GM19023 (cell line): ENCODE results near the gene MYH14.

Source experiments
- ATAC-seq: cut with Tn5 transposase; IDR thresholded peaks from one replicate; pipeline ENCODE4 v1.9.1; 2021; ENCODE audit warnings: mild to moderate bottlenecking, moderate library complexity; ENCODE audit not compliant: unreplicated experiment

The MYH14 gene

GRCh38 chr19:50255115-50255514 lies 51.7 kb downstream of the MYH14 start:
- ATAC-seq: no peak

GRCh38 chr19:50257141-50257540 lies 53.7 kb downstream of the MYH14 start:
- no peak for ATAC-seq

GRCh38 chr19:50258918-50259372 lies 55.5 kb downstream of the MYH14 start:
- ATAC-seq: no peak

GRCh38 chr19:50261446-50261970 lies 58.1 kb downstream of the MYH14 start:
- no peak for ATAC-seq

- no peak for ATAC-seq
These were observed 59.8 kb downstream of the MYH14 start for GRCh38 chr19:50263176-50263575.

- ATAC-seq: no peak
These were observed 61.2 kb downstream of the MYH14 start for GRCh38 chr19:50264483-50265186.

- ATAC-seq: no peak
These were observed 62.6 kb downstream of the MYH14 start for GRCh38 chr19:50266041-50266440.

GRCh38 chr19:50266896-50267295 lies 63.5 kb downstream of the MYH14 start:
- ATAC-seq: no peak

GRCh38 chr19:50268041-50268440 lies 64.6 kb downstream of the MYH14 start:
- ATAC-seq: no peak

- ATAC-seq: no peak
These were observed 65.1 kb downstream of the MYH14 start for GRCh38 chr19:50268501-50268900.

GRCh38 chr19:50269653-50270052 lies 66.2 kb downstream of the MYH14 start:
- no peak for ATAC-seq

- no peak for ATAC-seq
These were observed 69.0 kb downstream of the MYH14 start for GRCh38 chr19:50272263-50272897.

GRCh38 chr19:50273821-50274220 lies 70.4 kb downstream of the MYH14 start:
- no peak for ATAC-seq

- no peak for ATAC-seq
These were observed 72.4 kb downstream of the MYH14 start for GRCh38 chr19:50275577-50276368.

GRCh38 chr19:50276370-50277063 lies 73.1 kb downstream of the MYH14 start:
- ATAC-seq: no peak

GRCh38 chr19:50277966-50278580 lies 74.7 kb downstream of the MYH14 start:
- ATAC-seq: no peak

GRCh38 chr19:50280074-50280473 lies 76.7 kb downstream of the MYH14 start:
- ATAC-seq: no peak

- ATAC-seq: no peak
These were observed 77.6 kb downstream of the MYH14 start for GRCh38 chr19:50280983-50281382.

GRCh38 chr19:50281491-50281890 lies 78.1 kb downstream of the MYH14 start:
- ATAC-seq: no peak

- no peak for ATAC-seq
These were observed 82.4 kb downstream of the MYH14 start for GRCh38 chr19:50285833-50286232.
